Measurements from ENCODE around the gene ALDH1L2.
A peak's percentile ranks its signal among the peaks of the same experiment; 100 is the strongest.

DNA sequence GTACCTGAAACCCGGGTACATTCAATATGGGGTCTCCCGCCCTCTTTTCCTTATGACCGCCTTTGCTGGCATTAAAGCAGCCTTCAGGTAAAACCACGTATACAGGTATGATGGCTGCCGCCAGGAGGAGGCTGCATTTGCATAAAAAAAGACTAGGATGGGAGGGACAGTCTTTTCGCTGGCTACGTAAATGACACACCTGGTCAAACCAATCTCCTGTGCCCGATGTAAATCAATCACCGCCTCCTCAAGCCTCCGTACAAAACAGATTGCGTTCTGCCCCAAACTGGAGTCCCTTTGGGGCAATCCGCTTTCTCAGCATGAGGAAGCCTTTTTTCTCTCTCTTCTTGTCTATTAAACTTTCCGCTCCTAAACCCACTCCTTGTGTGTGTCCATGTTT, 8.1 kb upstream of the ALDH1L2 start:
- TF ChIP-seq, protein P1, sequence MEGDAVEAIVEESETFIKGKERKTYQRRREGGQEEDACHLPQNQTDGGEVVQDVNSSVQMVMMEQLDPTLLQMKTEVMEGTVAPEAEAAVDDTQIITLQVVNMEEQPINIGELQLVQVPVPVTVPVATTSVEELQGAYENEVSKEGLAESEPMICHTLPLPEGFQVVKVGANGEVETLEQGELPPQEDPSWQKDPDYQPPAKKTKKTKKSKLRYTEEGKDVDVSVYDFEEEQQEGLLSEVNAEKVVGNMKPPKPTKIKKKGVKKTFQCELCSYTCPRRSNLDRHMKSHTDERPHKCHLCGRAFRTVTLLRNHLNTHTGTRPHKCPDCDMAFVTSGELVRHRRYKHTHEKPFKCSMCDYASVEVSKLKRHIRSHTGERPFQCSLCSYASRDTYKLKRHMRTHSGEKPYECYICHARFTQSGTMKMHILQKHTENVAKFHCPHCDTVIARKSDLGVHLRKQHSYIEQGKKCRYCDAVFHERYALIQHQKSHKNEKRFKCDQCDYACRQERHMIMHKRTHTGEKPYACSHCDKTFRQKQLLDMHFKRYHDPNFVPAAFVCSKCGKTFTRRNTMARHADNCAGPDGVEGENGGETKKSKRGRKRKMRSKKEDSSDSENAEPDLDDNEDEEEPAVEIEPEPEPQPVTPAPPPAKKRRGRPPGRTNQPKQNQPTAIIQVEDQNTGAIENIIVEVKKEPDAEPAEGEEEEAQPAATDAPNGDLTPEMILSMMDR (optimal IDR thresholded peaks at IDR 0.05 in 1 of 3, IDR thresholded peaks at IDR 0.05 in 1 of 3, conservative IDR thresholded peaks at IDR 0.05 in 1 of 3; ENCODE audit: extremely low read depth in 1 of 3, insufficient read depth in 2 of 3, low read length in 3 of 3), result peak in 1 of 3 experiments; percentile 5
- no peak for TF ChIP-seq EZH2 (IDR thresholded peaks at IDR 0.05; ENCODE audit: low read length)
